Effector memory CD4-positive, alpha-beta T cell (primary cell): Measurements from ENCODE around the gene LRRC18.

Experiments
- DNase-seq, 3 donors: peaks; one replicate each; pipeline ENCODE4 v3.0.0-alpha.2; 2020
- H3K27ac ChIP-seq: 2 replicates; pipeline ENCODE4 v1.7.0; 2013; ENCODE audit warnings: mild to moderate bottlenecking, low read length, moderate library complexity; ENCODE audit not compliant: insufficient read depth, poor library complexity, severe bottlenecking
- H3K27me3 ChIP-seq: replicated peaks from 2 replicates; pipeline ENCODE4 v1.7.0; 2013; ENCODE audit warnings: mild to moderate bottlenecking, low read length; ENCODE audit not compliant: insufficient read depth, control insufficient read depth, poor library complexity, severe bottlenecking
- H3K36me3 ChIP-seq: 2 replicates; pipeline ENCODE4 v1.7.0; 2013; ENCODE audit warnings: mild to moderate bottlenecking, low read length, moderate library complexity; ENCODE audit not compliant: control insufficient read depth, insufficient read depth
- H3K4me1 ChIP-seq: 2 replicates; pipeline ENCODE4 v1.7.0; 2013; ENCODE audit warnings: low read length, mild to moderate bottlenecking; ENCODE audit not compliant: control insufficient read depth, insufficient read depth, poor library complexity, severe bottlenecking
- H3K4me3 ChIP-seq: 2 replicates; pipeline ENCODE4 v1.7.0; 2013; ENCODE audit warnings: low read length, low read depth, mild to moderate bottlenecking; ENCODE audit not compliant: insufficient read depth, poor library complexity, severe bottlenecking
- H3K9me3 ChIP-seq: 2 replicates; pipeline ENCODE4 v1.7.0; 2013; ENCODE audit warnings: mild to moderate bottlenecking, low read length, moderate library complexity; ENCODE audit not compliant: control insufficient read depth

Gene LRRC18

GRCh38 chr10:48937796-48938195 lies 1.8 kb downstream of the LRRC18 start:
- H3K9me3 ChIP-seq, result no peaks in the 10 kb centered on the region
- no peaks in the 10 kb centered on the region for H3K36me3 ChIP-seq
- no peaks in the 10 kb centered on the region for H3K27me3 ChIP-seq
- H3K27ac ChIP-seq, result no peak overlapping the region
- no peaks in the 10 kb centered on the region for H3K4me1 ChIP-seq
- no peak overlapping the region for H3K4me3 ChIP-seq
- no peak for DNase-seq

- no peak for DNase-seq
- no peak overlapping the region for H3K4me3 ChIP-seq
- H3K9me3 ChIP-seq, result no peaks in the 10 kb centered on the region
- H3K27ac ChIP-seq, result no peak overlapping the region
- H3K27me3 ChIP-seq, result no peaks in the 10 kb centered on the region
- H3K4me1 ChIP-seq, result no peaks in the 10 kb centered on the region
- H3K36me3 ChIP-seq, result no peaks in the 10 kb centered on the region
Observed at GRCh38 chr10:48935577-48935976, 4.1 kb downstream of the LRRC18 start.

GRCh38 chr10:48934672-48935501 lies 4.8 kb downstream of the LRRC18 start:
- H3K36me3 ChIP-seq, result no peaks in the 10 kb centered on the region
- no peaks in the 10 kb centered on the region for H3K27me3 ChIP-seq
- H3K9me3 ChIP-seq, result no peaks in the 10 kb centered on the region
- no peak overlapping the region for H3K27ac ChIP-seq
- no peaks in the 10 kb centered on the region for H3K4me1 ChIP-seq
- no peak for DNase-seq
- no peak overlapping the region for H3K4me3 ChIP-seq

GRCh38 chr10:48932831-48933664 lies 6.6 kb downstream of the LRRC18 start:
- H3K27me3 ChIP-seq, result no peaks in the 10 kb centered on the region
- H3K4me3 ChIP-seq, result no peak overlapping the region
- no peaks in the 10 kb centered on the region for H3K36me3 ChIP-seq

GRCh38 chr10:48931188-48931587 lies 8.5 kb downstream of the LRRC18 start:
- Histone ChIP-seq H3K27ac (no peak overlapping the region), H3K4me3 (no peak overlapping the region), H3K27me3 (no peaks in the 10 kb centered on the region), H3K4me1 (no peaks in the 10 kb centered on the region), H3K9me3 (no peaks in the 10 kb centered on the region), H3K36me3 (no peaks in the 10 kb centered on the region)
- DNase-seq, result no peak

More at GRCh38 chr10:48932831-48933664, 6.6 kb downstream of the LRRC18 start:
- Histone ChIP-seq H3K4me1 (no peaks in the 10 kb centered on the region), H3K27ac (no peak overlapping the region), H3K9me3 (no peaks in the 10 kb centered on the region)
- DNase-seq, result no peak

GRCh38 chr10:48929413-48929990 lies 10.1 kb downstream of the LRRC18 start:
- DNase-seq, result no peak
- no peak overlapping the region for H3K4me3 ChIP-seq
- no peak overlapping the region for H3K27ac ChIP-seq
- no peaks in the 10 kb centered on the region for H3K4me1 ChIP-seq
- no peaks in the 10 kb centered on the region for H3K36me3 ChIP-seq
- H3K9me3 ChIP-seq, result no peaks in the 10 kb centered on the region
- H3K27me3 ChIP-seq, result no peaks in the 10 kb centered on the region

GRCh38 chr10:48926764-48927540 lies 12.7 kb downstream of the LRRC18 start:
- Histone ChIP-seq H3K4me1 (no peaks in the 10 kb centered on the region), H3K9me3 (no peaks in the 10 kb centered on the region), H3K27me3 (no peaks in the 10 kb centered on the region), H3K27ac (no peak overlapping the region), H3K36me3 (no peaks in the 10 kb centered on the region), H3K4me3 (no peak overlapping the region)
- no peak for DNase-seq

GRCh38 chr10:48926255-48926654 lies 13.4 kb downstream of the LRRC18 start:
- Histone ChIP-seq H3K36me3 (no peaks in the 10 kb centered on the region), H3K4me1 (no peaks in the 10 kb centered on the region), H3K27ac (no peak overlapping the region), H3K4me3 (no peak overlapping the region), H3K27me3 (no peaks in the 10 kb centered on the region), H3K9me3 (no peaks in the 10 kb centered on the region)
- DNase-seq, result no peak

- H3K36me3 ChIP-seq, result no peaks in the 10 kb centered on the region
- no peaks in the 10 kb centered on the region for H3K4me1 ChIP-seq
- H3K27ac ChIP-seq, result no peak overlapping the region
- H3K27me3 ChIP-seq, result no peaks in the 10 kb centered on the region
- no peak for DNase-seq
- H3K4me3 ChIP-seq, result no peak overlapping the region
- H3K9me3 ChIP-seq, result no peaks in the 10 kb centered on the region
Observed at GRCh38 chr10:48924988-48925387, 14.7 kb downstream of the LRRC18 start.
